ENCODE data around the gene PMF1.
"Not testable (repeated sequence)": the region's sequence is repeated elsewhere in the genome, so short reads cannot be mapped to it uniquely, and the experiment has no call there.

Gene PMF1

DNA sequence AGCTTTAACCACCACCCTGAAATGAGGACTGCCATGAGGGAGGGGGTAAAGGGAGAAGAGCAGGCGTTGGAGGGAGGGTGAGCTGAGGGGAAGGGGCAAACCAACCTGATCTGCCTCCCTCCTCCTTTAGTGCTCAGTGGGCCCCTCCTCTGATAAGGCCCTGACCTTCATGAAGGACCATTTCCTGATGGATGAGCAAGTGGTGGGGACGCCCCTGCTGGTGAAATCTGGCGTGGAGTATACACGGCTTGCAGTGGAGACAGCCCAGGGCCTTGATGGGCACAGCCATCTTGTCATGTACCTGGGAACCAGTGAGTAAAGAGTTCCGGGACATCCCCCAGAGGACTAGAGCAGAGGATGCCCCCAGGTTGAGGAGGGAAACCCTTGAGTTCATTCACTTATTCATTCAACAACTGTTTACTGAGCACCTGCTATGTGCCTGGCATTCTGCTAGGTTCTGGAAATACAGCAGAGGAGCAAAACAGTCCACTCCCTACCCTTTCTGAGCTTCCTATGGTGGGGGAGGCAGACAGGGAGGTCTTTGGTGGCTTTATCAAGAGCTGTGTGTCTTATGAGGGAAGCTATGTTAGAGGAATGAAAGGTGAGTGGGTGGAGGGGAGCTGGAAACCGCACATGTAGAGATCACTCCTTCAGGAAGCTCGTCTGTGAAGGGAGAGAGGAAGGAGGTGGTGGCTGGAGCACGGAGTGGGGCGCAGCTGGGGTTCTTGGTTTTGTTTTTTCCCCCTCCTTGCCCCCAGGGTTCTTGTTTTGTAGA, 39.9 kb upstream of the PMF1 start:
- DNase-seq = no peak
- in situ Hi-C loops (cut with HindIII; ENCODE audit: low pct_ligation_motif_present, low sequenced_read_pairs) = no loop called here
- no peaks in the 10 kb centered on the region for H3K36me3 ChIP-seq (replicated peaks)
- H3K27ac ChIP-seq = no peak overlapping the region
- TF ChIP-seq, protein P1, sequence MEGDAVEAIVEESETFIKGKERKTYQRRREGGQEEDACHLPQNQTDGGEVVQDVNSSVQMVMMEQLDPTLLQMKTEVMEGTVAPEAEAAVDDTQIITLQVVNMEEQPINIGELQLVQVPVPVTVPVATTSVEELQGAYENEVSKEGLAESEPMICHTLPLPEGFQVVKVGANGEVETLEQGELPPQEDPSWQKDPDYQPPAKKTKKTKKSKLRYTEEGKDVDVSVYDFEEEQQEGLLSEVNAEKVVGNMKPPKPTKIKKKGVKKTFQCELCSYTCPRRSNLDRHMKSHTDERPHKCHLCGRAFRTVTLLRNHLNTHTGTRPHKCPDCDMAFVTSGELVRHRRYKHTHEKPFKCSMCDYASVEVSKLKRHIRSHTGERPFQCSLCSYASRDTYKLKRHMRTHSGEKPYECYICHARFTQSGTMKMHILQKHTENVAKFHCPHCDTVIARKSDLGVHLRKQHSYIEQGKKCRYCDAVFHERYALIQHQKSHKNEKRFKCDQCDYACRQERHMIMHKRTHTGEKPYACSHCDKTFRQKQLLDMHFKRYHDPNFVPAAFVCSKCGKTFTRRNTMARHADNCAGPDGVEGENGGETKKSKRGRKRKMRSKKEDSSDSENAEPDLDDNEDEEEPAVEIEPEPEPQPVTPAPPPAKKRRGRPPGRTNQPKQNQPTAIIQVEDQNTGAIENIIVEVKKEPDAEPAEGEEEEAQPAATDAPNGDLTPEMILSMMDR (IDR thresholded peaks at IDR 0.05; ENCODE audit: low read depth, low read length, missing control alignments) = peak; percentile 39
- H3K27me3 ChIP-seq (replicated peaks) = peaks cover 2% of the 10 kb centered on the region
- no peak overlapping the region for H3K4me3 ChIP-seq (ENCODE audit: low read depth, low read length)

DNA sequence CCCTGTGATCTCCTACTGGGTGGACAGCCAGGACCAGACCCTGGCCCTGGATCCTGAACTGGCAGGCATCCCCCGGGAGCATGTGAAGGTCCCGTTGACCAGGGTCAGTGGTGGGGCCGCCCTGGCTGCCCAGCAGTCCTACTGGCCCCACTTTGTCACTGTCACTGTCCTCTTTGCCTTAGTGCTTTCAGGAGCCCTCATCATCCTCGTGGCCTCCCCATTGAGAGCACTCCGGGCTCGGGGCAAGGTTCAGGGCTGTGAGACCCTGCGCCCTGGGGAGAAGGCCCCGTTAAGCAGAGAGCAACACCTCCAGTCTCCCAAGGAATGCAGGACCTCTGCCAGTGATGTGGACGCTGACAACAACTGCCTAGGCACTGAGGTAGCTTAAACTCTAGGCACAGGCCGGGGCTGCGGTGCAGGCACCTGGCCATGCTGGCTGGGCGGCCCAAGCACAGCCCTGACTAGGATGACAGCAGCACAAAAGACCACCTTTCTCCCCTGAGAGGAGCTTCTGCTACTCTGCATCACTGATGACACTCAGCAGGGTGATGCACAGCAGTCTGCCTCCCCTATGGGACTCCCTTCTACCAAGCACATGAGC, 36.1 kb upstream of the PMF1 start:
- peaks cover 2% of the 10 kb centered on the region for H3K27me3 ChIP-seq (replicated peaks)
- H3K27ac ChIP-seq = no peak overlapping the region
- no peak for DNase-seq
- in situ Hi-C loops (cut with HindIII; ENCODE audit: low pct_ligation_motif_present, low sequenced_read_pairs) = no loop called here
- TF ChIP-seq, protein P1 (IDR thresholded peaks at IDR 0.05; ENCODE audit: low read depth, low read length, missing control alignments) = no peak
- H3K4me3 ChIP-seq (ENCODE audit: low read depth, low read length) = no peak overlapping the region
- no peaks in the 10 kb centered on the region for H3K36me3 ChIP-seq (replicated peaks)

DNA sequence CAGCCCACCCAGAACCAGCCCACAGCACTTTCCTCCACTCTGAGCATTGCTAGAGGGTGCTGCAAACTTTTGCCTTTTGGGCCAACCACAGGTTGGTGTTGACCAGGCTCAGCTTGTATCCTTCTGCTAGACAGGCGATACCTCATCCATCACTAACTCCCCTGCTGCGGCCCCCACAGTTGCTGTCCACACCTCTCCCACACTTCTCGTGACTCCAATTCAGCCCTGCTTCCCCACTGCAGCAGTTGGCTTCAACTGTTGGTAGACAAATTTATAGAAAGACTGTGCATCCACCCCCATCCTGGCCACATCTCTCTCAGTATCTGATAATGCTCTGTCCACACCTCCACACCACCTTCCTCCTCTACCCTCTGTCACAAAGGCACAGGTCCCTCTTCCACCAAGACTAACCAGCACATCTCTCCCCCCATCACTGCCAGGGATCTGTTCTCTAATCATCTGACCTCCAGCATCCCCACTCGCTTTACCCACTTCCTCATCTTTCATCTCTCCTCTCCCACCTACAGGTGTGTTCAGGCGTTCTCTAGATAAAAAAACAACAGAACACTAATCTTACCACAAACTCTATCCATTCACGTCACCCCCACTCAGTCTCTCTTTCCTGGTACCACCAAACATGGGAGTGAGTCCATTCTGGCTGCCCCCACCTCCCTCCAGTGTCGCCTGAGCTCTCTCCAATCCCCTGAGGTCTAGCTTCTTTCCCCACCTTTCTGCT, 34.7 kb upstream of the PMF1 start:
- in situ Hi-C loops (cut with HindIII; ENCODE audit: low pct_ligation_motif_present, low sequenced_read_pairs) = no loop called here
- no peak overlapping the region for H3K27ac ChIP-seq
- H3K36me3 ChIP-seq (replicated peaks) = no peaks in the 10 kb centered on the region
- DNase-seq = no peak
- peaks cover 2% of the 10 kb centered on the region for H3K27me3 ChIP-seq (replicated peaks)
- H3K4me3 ChIP-seq (ENCODE audit: low read depth, low read length) = no peak overlapping the region
- TF ChIP-seq, protein P1 (IDR thresholded peaks at IDR 0.05; ENCODE audit: low read depth, low read length, missing control alignments) = no peak

DNA sequence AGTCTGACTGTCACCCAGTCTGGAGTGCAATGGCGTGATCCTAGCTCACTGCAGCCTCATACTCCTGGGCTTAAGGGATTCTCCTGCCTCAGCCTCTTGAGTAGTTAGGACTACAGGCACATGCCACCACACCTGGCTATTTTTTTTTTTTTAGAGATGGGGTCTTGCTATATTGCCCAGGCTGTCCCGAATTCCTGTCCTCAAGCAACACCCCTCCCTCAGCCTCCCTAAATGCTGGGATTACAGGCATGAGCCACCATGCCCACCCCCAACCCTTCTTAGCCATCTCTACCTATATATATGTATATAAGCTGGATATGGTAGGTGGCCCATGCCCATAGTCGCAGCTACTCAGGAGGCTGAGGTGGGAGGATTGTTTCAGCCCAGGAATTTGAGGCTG, 32.3 kb upstream of the PMF1 start:
- in situ Hi-C loops (cut with HindIII; ENCODE audit: low pct_ligation_motif_present, low sequenced_read_pairs) = no loop called here
- Histone ChIP-seq H3K27me3 (replicated peaks) (peaks cover 2% of the 10 kb centered on the region), H3K4me3 (ENCODE audit: low read depth, low read length) (no peak overlapping the region), H3K36me3 (replicated peaks) (no peaks in the 10 kb centered on the region), H3K27ac (no peak overlapping the region)
- DNase-seq = no peak
- TF ChIP-seq, protein P1 (IDR thresholded peaks at IDR 0.05; ENCODE audit: low read depth, low read length, missing control alignments) = no peak

DNA sequence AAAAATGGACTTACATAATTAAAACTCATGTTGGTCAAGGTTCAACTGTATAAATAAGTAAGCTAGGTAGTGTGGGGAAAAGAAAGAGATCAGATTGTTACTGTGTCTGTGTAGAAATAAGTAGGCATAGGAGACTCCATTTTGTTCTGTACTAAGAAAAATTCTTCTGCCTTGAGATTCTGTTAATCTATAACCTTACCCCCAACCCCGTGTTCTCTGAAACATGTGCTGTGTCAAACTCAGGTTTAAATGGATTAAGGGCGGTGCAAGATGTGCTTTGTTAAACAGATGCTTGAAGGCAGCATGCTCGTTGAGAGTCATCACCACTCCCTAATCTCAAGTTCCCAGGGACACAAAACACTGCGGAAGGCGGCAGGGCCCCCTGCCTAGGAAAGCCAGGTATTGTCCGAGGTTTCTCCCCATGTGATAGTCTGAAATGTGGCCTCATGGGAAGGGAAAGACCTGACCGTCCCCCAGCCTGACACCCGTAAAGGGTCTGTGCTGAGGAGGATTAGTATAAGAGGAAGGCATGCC, 31.3 kb upstream of the PMF1 start:
- H3K4me3 ChIP-seq (ENCODE audit: low read depth, low read length); H3K36me3 ChIP-seq (replicated peaks); in situ Hi-C loops (cut with HindIII; ENCODE audit: low pct_ligation_motif_present, low sequenced_read_pairs); DNase-seq; H3K27me3 ChIP-seq (replicated peaks); H3K27ac ChIP-seq: not testable (repeated sequence)

DNA sequence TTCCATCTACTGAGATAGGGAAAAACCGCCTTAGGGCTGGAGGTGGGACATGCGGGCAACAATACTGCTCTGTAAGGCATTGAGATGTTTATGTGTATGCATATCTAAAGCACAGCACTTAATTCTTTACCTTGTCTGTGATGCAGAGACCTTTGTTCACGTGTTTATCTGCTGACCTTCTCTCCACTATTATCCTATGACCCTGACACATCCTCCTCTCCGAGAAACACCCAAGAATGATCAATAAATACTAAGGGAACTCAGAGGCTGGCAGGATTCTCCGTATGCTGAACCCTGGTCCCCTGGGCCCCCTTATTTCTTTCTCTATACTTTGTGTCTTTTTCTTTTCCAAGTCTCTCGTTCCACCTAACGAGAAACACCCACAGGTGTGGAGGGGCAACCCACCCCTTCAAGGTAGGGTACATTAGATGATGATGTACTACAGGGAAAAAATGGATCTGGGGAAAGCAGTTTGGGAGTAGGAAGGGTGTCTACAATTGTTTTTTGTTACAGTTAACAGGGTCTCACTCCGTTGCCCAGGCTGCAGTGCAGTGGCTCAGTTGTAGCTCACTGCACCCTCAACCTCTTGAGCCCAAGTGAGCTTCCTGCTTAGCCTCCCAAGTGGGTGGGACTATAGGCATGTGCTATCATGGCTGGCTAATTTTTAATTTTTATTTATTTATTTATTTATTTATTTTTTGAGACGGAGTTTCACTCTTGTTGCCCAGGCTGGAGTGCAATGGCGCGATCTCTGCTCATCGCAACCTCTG, 30.6 kb upstream of the PMF1 start:
- DNase-seq; H3K27ac ChIP-seq; H3K4me3 ChIP-seq (ENCODE audit: low read depth, low read length); H3K27me3 ChIP-seq (replicated peaks); in situ Hi-C loops (cut with HindIII; ENCODE audit: low pct_ligation_motif_present, low sequenced_read_pairs); H3K36me3 ChIP-seq (replicated peaks): not testable (repeated sequence)

DNA sequence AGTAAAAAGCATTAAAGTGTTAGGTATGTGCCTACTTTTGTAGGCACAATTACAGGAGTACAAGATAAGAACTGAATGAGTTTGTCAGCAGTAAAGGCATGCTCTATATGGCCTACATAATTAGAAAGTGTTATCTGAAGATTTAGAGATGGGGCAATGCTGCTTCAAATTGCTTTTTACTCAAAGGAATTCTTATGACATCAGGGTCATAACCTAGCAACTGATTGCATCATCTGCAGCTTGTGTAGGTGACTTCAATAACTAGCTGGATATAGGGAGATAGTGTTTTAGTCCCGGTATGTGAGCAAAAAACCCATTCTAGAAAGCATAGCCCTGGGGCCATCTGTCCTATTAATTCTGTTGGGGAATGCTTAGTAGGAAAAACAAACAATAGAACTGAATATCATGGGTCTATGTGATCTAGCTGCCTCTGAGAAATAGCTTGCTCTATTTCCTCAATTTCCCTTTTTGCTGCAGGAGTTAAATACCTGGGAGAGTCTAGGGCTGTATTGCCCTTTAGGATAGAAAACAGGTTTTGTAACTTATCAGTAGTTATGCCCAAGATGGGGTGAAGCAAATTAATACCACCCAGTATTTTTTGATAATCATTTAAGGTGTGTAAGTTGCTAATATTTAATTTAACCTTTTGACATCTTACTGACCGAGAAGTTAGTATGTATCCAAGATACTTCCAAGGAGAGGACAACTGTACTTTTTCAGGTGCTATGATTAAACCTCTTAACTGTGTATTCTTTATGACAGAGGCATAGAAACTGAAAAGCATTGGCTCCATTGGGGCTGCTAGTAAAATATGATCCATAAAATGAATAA, 26.2 kb upstream of the PMF1 start:
- H3K27ac ChIP-seq; H3K4me3 ChIP-seq (ENCODE audit: low read depth, low read length); H3K27me3 ChIP-seq (replicated peaks); in situ Hi-C loops (cut with HindIII; ENCODE audit: low pct_ligation_motif_present, low sequenced_read_pairs); DNase-seq; H3K36me3 ChIP-seq (replicated peaks): not testable (repeated sequence)

DNA sequence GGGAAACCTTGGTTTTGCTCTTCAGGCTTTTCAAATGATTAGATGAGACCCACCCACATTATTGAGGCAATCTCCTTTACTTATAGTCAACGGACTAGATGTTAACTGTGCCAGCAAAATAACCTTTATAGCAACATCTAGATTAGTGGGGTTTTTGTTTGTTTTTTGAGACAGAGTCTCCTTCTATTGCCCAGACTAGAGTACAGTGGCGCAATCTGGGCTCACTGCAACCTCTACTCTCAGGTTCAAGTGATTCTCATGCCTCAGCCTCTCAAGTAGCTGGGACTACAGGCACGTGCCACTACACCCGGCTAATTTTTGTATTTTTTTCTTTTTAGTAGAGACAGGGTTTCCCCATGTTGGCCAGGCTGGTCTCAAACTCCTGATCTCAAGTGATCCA, 22.5 kb upstream of the PMF1 start:
- H3K4me3 ChIP-seq (ENCODE audit: low read depth, low read length); H3K36me3 ChIP-seq (replicated peaks); H3K27me3 ChIP-seq (replicated peaks); H3K27ac ChIP-seq; in situ Hi-C loops (cut with HindIII; ENCODE audit: low pct_ligation_motif_present, low sequenced_read_pairs); DNase-seq: not testable (repeated sequence)
